ENCODE results near the gene MC4R.

The MC4R gene

GRCh38 chr18:60377778-60378469 lies 5.3 kb upstream of the MC4R start:
- no peak for DNase-seq (ENCODE audit: low spot score)
- in situ Hi-C loops (cut with MboI; ENCODE audit: low sequenced_read_pairs, unreplicated experiment), result no loop called here
- TF ChIP-seq CTCF (IDR thresholded peaks at IDR 0.05; ENCODE audit: borderline replicate concordance, control extremely low read depth, extremely low read depth, insufficient read depth, missing control alignments), result no peak

GRCh38 chr18:60372132-60372531 lies 443 bp downstream of the MC4R start:
- in situ Hi-C loops (cut with MboI; ENCODE audit: low sequenced_read_pairs, unreplicated experiment), result no loop called here
- DNase-seq (ENCODE audit: low spot score), result no peak
- TF ChIP-seq CTCF (IDR thresholded peaks at IDR 0.05; ENCODE audit: borderline replicate concordance, control extremely low read depth, extremely low read depth, insufficient read depth, missing control alignments), result no peak

GRCh38 chr18:60358516-60358915 lies 14.1 kb downstream of the MC4R start:
- no peak for DNase-seq (ENCODE audit: low spot score)
- in situ Hi-C loops (cut with MboI; ENCODE audit: low sequenced_read_pairs, unreplicated experiment), result no loop called here
- TF ChIP-seq CTCF (IDR thresholded peaks at IDR 0.05; ENCODE audit: borderline replicate concordance, control extremely low read depth, extremely low read depth, insufficient read depth, missing control alignments), result no peak

- TF ChIP-seq CTCF (IDR thresholded peaks at IDR 0.05; ENCODE audit: borderline replicate concordance, control extremely low read depth, extremely low read depth, insufficient read depth, missing control alignments), result no peak
- in situ Hi-C loops (cut with MboI; ENCODE audit: low sequenced_read_pairs, unreplicated experiment), result no loop called here
- no peak for DNase-seq (ENCODE audit: low spot score)
Measured at GRCh38 chr18:60350941-60351340, 21.6 kb downstream of the MC4R start.

- no peak for DNase-seq (ENCODE audit: low spot score)
- in situ Hi-C loops (cut with MboI; ENCODE audit: low sequenced_read_pairs, unreplicated experiment), result no loop called here
- no peak for TF ChIP-seq CTCF (IDR thresholded peaks at IDR 0.05; ENCODE audit: borderline replicate concordance, control extremely low read depth, extremely low read depth, insufficient read depth, missing control alignments)
Measured at GRCh38 chr18:60350150-60350549, 22.4 kb downstream of the MC4R start.

GRCh38 chr18:60347526-60348045 lies 25.0 kb downstream of the MC4R start:
- no peak for DNase-seq (ENCODE audit: low spot score)
- in situ Hi-C loops (cut with MboI; ENCODE audit: low sequenced_read_pairs, unreplicated experiment), result no loop called here

More at GRCh38 chr18:60347526-60348045, 25.0 kb downstream of the MC4R start:
- TF ChIP-seq CTCF (IDR thresholded peaks at IDR 0.05; ENCODE audit: borderline replicate concordance, control extremely low read depth, extremely low read depth, insufficient read depth, missing control alignments), result no peak

Measured in GM13976 (cell line).